Kidney (tissue), 14 donors: ENCODE measurements around the gene TMEM209. TPM values are rescaled to one million over a fixed set of nuclear protein-coding genes. Genes with fewer than 3 reads are reported as not detected.

Experiments
- DNase-seq, 5 donors: peaks; one replicate each; pipeline ENCODE4 v3.0.0-alpha.2; 2013 to 2020
- FAIRE-seq: peaks from 2 replicates; lab custom pipeline; 2012; peaks lifted over from hg19 to GRCh38; lab: Jason Lieb, UNC
- H3K27ac ChIP-seq, 2 donors: one replicate each; pipeline ENCODE4 v1.7.0; 2013; ENCODE audit warnings: low read depth in 2 of 2, low read length in 2 of 2, inconsistent platforms in 1 of 2
- H3K27me3 ChIP-seq: one replicate; pipeline ENCODE4 v1.7.1; 2013; ENCODE audit warnings: low read length, inconsistent platforms; ENCODE audit not compliant: control insufficient read depth, insufficient read depth
- H3K36me3 ChIP-seq, 3 donors: one replicate each; pipeline versions ENCODE4 v1.7.0 to v1.7.1; 2013; ENCODE audit warnings: low read length in 3 of 3, control low read depth in 1 of 3, inconsistent platforms in 1 of 3; ENCODE audit not compliant: insufficient read depth in 3 of 3, control insufficient read depth in 2 of 3
- H3K4me1 ChIP-seq, 3 donors: one replicate each; pipeline versions ENCODE4 v1.7.0 to v1.7.1; 2013; ENCODE audit warnings: low read length in 3 of 3, inconsistent platforms in 1 of 3, low read depth in 1 of 3; ENCODE audit not compliant: control insufficient read depth in 2 of 3, insufficient read depth in 2 of 3
- H3K4me3 ChIP-seq, 3 donors: one replicate each; pipeline versions ENCODE4 v1.7.0 to v1.8.1; 2013; ENCODE audit warnings: low read length in 3 of 3, control low read depth in 1 of 3, inconsistent platforms in 1 of 3
- H3K9ac ChIP-seq, 3 donors: one replicate each; pipeline versions ENCODE4 v1.7.0 to v1.7.1; 2013; ENCODE audit warnings: low read length in 3 of 3, control low read depth in 1 of 3, inconsistent platforms in 1 of 3
- H3K9me3 ChIP-seq, 3 donors: one replicate each; pipeline versions ENCODE4 v1.7.0 to v1.7.1; 2013; ENCODE audit warnings: low read length in 3 of 3, control low read depth in 1 of 3, inconsistent platforms in 1 of 3; ENCODE audit not compliant: control insufficient read depth in 2 of 3, insufficient read depth in 1 of 3
- CTCF ChIP-seq: IDR thresholded peaks from 3 replicates; pipeline ENCODE4 v1.5.1; 2012; ENCODE audit warnings: mild to moderate bottlenecking, moderate library complexity, borderline replicate concordance; ENCODE audit not compliant: insufficient read depth; ENCODE audit errors: extremely low read depth
- intact Hi-C: fragments of 100-400 bp; cut with DNase I; formaldehyde crosslinking; loops from one replicate; pipeline ENCODE4 v1.11.1; 2022
- polyA plus RNA-seq: library from polyadenylated mRNA; stranded (reverse); fragments of 350-450 nt; fragmentation: Illumina TruSeq; extraction: RNeasy Lipid Tissue Mini Kit (QIAGEN cat#74804); gene quantifications from one replicate; pipeline ENCODE4 v1.2.3, GENCODE V29; 2014; ENCODE audit warnings: low read depth, low replicate concordance; ENCODE audit not compliant: insufficient read depth
- total RNA-seq: library from RNA; stranded (reverse); fragmentation: NEBNext Ultra II Directional; extraction: Animal tissue kit (Norgen Biotek cat#: 25700); gene quantifications from one replicate; pipeline ENCODE4 v1.2.1, GENCODE V29; 2021
- donor health status: control.
- donor health status: control.
- donor health status: control.
- donor health status: control.
- donor health status: control.
- donor health status: DM: yes; HTN: yes; CAD: no.
- donor health status: Normal renal cell carcinoma (clear cell type).

TMEM209 gene
- total and polyA plus RNA-seq, 2 donors from 2014 or later: 4.3 to 29.0 TPM

DNA sequence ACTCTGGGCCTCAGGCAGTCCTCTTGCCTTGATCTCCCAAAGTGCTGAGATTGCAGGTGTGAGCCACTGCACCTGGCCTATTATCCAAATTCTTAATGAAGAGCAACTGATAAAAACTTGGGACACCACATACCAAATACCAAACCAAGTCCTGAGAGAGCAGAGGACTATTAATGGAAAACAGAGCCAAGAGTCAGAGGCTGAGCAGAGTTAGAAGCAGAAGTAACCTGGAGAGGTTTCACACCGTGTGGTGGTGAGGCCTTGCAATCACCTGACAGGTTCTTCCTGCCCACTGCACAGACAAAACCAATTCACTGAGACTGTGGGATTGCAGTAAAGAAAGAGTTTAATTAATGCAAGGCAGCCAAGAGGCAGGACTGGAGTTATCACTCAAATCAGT lies 18.4 kb upstream of the TMEM209 start:
- intact Hi-C loops: no loop called here
- H3K4me1 ChIP-seq: no peaks in the 10 kb centered on the region
- TF ChIP-seq CTCF: no peak
- H3K9me3 ChIP-seq: no peaks in the 10 kb centered on the region
- H3K4me3 ChIP-seq: no peak overlapping the region
- no peak overlapping the region for H3K9ac ChIP-seq
- DNase-seq (no peak), FAIRE-seq (no peak)
- no peaks in the 10 kb centered on the region for H3K36me3 ChIP-seq
- H3K27ac ChIP-seq: no peak overlapping the region
- no peaks in the 10 kb centered on the region for H3K27me3 ChIP-seq

DNA sequence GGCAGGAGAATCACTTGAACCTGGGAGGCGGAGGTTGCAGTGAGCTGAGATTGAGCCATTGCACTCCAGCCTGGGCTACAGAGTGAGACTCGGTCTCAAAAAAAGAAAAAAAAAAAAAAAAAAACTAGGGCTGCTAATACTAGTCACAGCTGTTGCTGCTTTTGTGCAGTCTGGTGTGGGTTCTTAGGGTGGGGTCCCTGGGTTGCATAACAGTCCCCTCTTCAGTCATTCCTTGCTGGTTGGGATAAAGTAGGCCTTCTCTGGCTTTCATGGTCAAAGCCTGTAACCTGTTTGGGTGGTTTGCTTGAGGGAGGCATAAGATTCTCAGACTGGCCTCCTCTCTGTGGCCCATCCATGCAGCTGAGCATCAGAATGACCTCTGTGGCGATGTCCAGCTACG lies 16.5 kb upstream of the TMEM209 start:
- H3K27ac ChIP-seq: no peak overlapping the region
- FAIRE-seq (no peak), DNase-seq (no peak)
- no peaks in the 10 kb centered on the region for H3K36me3 ChIP-seq
- intact Hi-C loops: no loop called here
- no peaks in the 10 kb centered on the region for H3K27me3 ChIP-seq
- H3K4me1 ChIP-seq: no peaks in the 10 kb centered on the region
- no peak overlapping the region for H3K9ac ChIP-seq
- no peaks in the 10 kb centered on the region for H3K9me3 ChIP-seq
- no peak overlapping the region for H3K4me3 ChIP-seq
- no peak for TF ChIP-seq CTCF

DNA sequence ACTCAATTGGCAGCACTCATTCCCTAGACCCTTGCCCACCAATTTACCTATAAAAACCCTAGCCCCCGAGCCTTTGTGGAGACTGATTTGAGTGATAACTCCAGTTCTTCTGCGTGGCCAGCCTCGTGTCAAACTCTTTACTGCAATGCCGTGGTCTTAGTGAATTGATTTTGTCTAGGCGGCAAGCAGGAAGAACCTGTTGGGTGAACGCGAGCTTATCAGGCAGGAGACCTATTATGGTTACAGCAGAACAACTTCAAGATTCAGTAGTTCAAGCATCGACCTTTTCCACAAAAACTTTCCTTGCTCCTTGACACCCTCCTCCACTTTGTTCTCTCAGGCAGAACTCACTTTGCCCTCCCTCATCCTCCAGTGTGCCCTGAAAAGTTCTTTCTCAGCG lies 14.7 kb upstream of the TMEM209 start:
- Histone ChIP-seq H3K27ac (no peak overlapping the region), H3K9ac (no peak overlapping the region), H3K4me3 (no peak overlapping the region), H3K4me1 (no peaks in the 10 kb centered on the region), H3K27me3 (no peaks in the 10 kb centered on the region), H3K9me3 (no peaks in the 10 kb centered on the region), H3K36me3 (no peaks in the 10 kb centered on the region)
- DNase-seq (no peak), FAIRE-seq (no peak)
- no peak for TF ChIP-seq CTCF
- intact Hi-C loops: no loop called here
